Measurements from ENCODE around the gene CTPS2.

DNA sequence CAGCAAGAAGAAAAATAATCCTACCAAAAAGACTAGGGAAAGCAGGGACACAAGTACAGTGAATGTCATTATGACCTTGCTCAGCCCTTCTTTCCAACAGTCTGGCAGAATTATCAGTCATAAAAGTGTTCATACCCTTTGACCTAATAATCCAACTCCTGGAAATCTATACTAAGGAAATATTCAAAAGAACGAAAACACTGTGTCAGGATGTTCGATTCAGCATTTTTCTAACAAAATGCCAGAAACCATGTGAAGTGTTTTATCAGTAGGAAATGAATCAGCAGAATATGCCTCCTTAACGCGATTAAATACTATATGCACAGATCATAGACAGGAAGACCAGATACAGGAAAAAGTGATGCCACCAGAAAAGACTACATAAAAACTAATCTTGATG, 78.7 kb downstream of the CTPS2 start:
- TF ChIP-seq EZH2 (IDR thresholded peaks at IDR 0.05) (no peak), EZH2phosphoT487 (IDR thresholded peaks at IDR 0.05) (no peak)
- TF ChIP-seq, protein P1, sequence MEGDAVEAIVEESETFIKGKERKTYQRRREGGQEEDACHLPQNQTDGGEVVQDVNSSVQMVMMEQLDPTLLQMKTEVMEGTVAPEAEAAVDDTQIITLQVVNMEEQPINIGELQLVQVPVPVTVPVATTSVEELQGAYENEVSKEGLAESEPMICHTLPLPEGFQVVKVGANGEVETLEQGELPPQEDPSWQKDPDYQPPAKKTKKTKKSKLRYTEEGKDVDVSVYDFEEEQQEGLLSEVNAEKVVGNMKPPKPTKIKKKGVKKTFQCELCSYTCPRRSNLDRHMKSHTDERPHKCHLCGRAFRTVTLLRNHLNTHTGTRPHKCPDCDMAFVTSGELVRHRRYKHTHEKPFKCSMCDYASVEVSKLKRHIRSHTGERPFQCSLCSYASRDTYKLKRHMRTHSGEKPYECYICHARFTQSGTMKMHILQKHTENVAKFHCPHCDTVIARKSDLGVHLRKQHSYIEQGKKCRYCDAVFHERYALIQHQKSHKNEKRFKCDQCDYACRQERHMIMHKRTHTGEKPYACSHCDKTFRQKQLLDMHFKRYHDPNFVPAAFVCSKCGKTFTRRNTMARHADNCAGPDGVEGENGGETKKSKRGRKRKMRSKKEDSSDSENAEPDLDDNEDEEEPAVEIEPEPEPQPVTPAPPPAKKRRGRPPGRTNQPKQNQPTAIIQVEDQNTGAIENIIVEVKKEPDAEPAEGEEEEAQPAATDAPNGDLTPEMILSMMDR (IDR thresholded peaks at IDR 0.05): no peak

Data from neural progenitor cell (in vitro differentiated cells).